Prostate gland (tissue), 2 donors: Measurements from ENCODE around the gene VPS72.
"Not testable (repeated sequence)": the region's sequence is repeated elsewhere in the genome, so short reads cannot be mapped to it uniquely, and the experiment has no call there.

ENCODE experiments used
- POLR2A ChIP-seq: fragments of 450-650 bp; IDR thresholded peaks from one replicate; pipeline ENCODE4 v1.6.1; 2016; ENCODE audit warnings: antibody characterized with exemption, mild to moderate bottlenecking
- TF ChIP-seq, protein P1 (sequence below), 4 experiments: fragments of 200-600 bp in 2 of 4; fragments of 450-650 bp in 2 of 4; sonication (generic) in 2 of 4; IDR thresholded peaks; 1 replicate in 3 of 4; 2 replicates in 1 of 4; pipeline ENCODE4 v1.5.1; 2016 to 2019; ENCODE audit warnings: antibody characterized with exemption in 4 of 4, mild to moderate bottlenecking in 2 of 4, moderate library complexity in 2 of 4

GRCh38 chr1:151205381-151205965, 15.5 kb upstream of the VPS72 start:
- TF ChIP-seq, protein P1, sequence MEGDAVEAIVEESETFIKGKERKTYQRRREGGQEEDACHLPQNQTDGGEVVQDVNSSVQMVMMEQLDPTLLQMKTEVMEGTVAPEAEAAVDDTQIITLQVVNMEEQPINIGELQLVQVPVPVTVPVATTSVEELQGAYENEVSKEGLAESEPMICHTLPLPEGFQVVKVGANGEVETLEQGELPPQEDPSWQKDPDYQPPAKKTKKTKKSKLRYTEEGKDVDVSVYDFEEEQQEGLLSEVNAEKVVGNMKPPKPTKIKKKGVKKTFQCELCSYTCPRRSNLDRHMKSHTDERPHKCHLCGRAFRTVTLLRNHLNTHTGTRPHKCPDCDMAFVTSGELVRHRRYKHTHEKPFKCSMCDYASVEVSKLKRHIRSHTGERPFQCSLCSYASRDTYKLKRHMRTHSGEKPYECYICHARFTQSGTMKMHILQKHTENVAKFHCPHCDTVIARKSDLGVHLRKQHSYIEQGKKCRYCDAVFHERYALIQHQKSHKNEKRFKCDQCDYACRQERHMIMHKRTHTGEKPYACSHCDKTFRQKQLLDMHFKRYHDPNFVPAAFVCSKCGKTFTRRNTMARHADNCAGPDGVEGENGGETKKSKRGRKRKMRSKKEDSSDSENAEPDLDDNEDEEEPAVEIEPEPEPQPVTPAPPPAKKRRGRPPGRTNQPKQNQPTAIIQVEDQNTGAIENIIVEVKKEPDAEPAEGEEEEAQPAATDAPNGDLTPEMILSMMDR (IDR thresholded peaks at IDR 0.05) = not testable (repeated sequence)
- TF ChIP-seq POLR2A = not testable (repeated sequence)
